HG02610 (cell line): ENCODE measurements around the gene EXOC3L1.

ENCODE experiments used
- ATAC-seq: cut with Tn5 transposase; IDR thresholded peaks from one replicate; pipeline ENCODE4 v1.9.1; 2021; ENCODE audit warnings: mild to moderate bottlenecking, moderate library complexity; ENCODE audit not compliant: unreplicated experiment

The EXOC3L1 gene

GRCh38 chr16:67183627-67184452 is 6.1 kb downstream of the EXOC3L1 start, which contains the start of gene MATCAP1:
TSS of gene MATCAP1 (minus strand) at chr16:67183963. CDS start at chr16:67180610, 3,353 bp downstream.
- peak; percentile 95 for ATAC-seq

GRCh38 chr16:67183284-67183626 is 6.7 kb downstream of the EXOC3L1 start:
- ATAC-seq = no peak

GRCh38 chr16:67182288-67182687 is 7.6 kb downstream of the EXOC3L1 start:
- ATAC-seq = no peak

- ATAC-seq = no peak
These were observed 8.6 kb downstream of the EXOC3L1 start for GRCh38 chr16:67181346-67181745.

- ATAC-seq = no peak
These were observed 9.8 kb downstream of the EXOC3L1 start for GRCh38 chr16:67180166-67180565.

- ATAC-seq = no peak
These were observed 10.4 kb downstream of the EXOC3L1 start for GRCh38 chr16:67179421-67180080.

GRCh38 chr16:67177743-67178699 is 11.9 kb downstream of the EXOC3L1 start:
- no peak for ATAC-seq

GRCh38 chr16:67176662-67177061 is 13.3 kb downstream of the EXOC3L1 start:
- no peak for ATAC-seq

GRCh38 chr16:67174706-67175231 is 15.2 kb downstream of the EXOC3L1 start:
- no peak for ATAC-seq

- ATAC-seq = peak; percentile 27
These were observed 15.9 kb downstream of the EXOC3L1 start for GRCh38 chr16:67173808-67174705.

GRCh38 chr16:67173323-67173722 is 16.6 kb downstream of the EXOC3L1 start:
- ATAC-seq = no peak

GRCh38 chr16:67170949-67171649 is 18.8 kb downstream of the EXOC3L1 start:
- ATAC-seq = no peak

GRCh38 chr16:67170168-67170948 is 19.6 kb downstream of the EXOC3L1 start, which contains the start of gene NOL3:
TSS of gene NOL3 (plus strand) at chr16:67170538.
- peak; percentile 37 for ATAC-seq

GRCh38 chr16:67169642-67170167 is 20.2 kb downstream of the EXOC3L1 start:
- no peak for ATAC-seq

- ATAC-seq = no peak
These were observed 20.9 kb downstream of the EXOC3L1 start for GRCh38 chr16:67169011-67169451.

GRCh38 chr16:67167588-67167987 is 22.3 kb downstream of the EXOC3L1 start:
- ATAC-seq = no peak

GRCh38 chr16:67166598-67167168 is 23.3 kb downstream of the EXOC3L1 start:
- ATAC-seq = no peak

- no peak for ATAC-seq
These were observed 23.8 kb downstream of the EXOC3L1 start for GRCh38 chr16:67166110-67166547.
